Activated gamma-delta T cell treated with Interleukin-2 at 50 U/mL for 16 hours (primary cell): ENCODE measurements around the gene FGL2.
"Not testable (repeated sequence)": the region's sequence is repeated elsewhere in the genome, so short reads cannot be mapped to it uniquely, and the experiment has no call there.

ENCODE experiments used
- DNase-seq: peaks from one replicate; pipeline ENCODE4 v3.0.0-alpha.2; 2020

Gene FGL2

DNA sequence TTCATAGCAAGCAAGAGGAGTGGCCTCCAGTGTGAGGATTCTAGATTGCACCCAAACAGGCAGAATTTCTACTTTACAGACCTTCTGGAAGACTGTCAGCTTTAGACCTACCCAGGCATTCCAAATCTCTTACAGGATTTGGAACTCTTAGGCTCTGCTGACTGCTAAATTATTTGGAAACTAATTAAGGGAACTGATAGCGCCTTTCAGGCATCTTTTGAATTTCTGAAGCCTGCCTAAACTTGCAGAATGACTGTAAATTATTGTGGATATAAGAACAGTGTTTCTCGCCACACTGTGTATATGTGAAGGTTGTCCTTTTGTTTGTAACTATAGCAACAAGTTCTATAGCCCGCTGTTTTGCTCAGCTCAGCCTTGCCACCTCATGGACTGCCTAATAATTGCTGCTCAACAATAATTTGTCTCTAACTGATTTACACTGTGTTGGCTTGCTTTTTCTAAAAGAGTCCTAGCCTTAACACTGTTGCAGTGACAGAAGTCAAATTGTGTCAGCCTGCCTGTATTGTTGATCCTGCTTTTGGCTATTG, 44.6 kb downstream of the FGL2 start:
- DNase-seq: not testable (repeated sequence)

DNA sequence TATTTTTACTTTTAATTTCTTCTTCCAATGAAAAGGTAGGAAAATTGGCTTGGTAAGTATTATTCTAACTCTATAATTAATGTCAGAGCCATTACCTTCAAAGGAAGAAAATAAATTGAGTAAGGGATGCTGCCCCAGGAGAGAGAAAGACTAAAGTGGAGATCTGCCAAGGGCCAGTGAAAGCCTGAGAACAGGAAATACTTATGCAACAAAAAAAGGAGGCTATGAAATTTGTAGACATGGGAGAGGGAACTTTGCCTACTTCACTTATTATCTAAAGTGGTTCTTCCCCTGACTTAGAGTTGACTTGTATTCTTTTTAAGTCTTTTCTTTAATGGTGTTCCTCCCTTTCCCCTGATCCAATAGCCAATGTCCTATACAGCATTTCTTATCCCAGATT, 47.4 kb downstream of the FGL2 start:
- DNase-seq: not testable (repeated sequence)
